Middle frontal gyrus (tissue), 1 donor: ENCODE results near the gene DNAJC1.

Source experiments
- DNase-seq: peaks from one replicate; pipeline ENCODE4 v3.0.0-alpha.2; 2015; ENCODE audit warnings: low spot score; ENCODE audit errors: extremely low spot score

Gene DNAJC1

DNA sequence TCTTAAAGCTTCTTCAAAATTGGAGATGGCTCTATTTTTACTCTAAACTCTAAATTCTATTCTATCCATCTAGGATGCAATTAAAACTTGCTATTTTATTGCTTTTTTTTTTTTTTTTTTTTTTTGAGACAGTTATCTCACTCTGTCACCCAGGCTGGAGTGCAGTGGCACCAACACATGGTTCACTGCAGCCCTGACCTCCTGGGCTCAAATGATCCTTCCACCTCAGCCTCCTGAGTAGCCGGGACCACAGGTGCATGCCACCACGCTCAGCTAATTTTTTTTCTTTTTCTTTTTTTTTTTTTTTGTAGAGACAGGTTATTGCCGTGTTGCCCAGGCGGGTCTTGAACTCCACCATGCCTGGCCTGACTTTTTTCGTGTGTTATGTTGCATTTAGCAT lies 41.2 kb downstream of the DNAJC1 start:
- DNase-seq, result no peak

DNA sequence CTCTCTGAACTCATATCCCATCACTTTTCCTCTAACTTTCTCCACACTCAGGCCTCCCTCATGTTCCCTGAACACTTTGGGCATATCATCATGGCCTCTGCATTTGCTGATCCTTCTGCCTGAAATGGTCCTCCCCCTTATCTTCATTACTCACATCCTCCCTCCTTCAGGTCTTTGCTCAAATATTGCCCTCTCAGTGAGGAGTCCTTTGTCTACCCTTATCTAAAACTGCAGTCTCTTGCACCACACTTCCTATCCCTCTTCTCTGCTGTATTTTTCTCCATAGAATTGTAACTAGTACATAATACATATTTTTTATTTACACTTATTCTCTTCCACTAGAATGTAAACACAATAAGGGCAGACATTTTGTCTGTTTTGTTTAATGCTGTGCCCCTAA lies 41.7 kb downstream of the DNAJC1 start:
- DNase-seq, result no peak

GRCh38 chr10:21959998-21960397 lies 43.5 kb downstream of the DNAJC1 start:
- DNase-seq, result no peak

- no peak for DNase-seq
Measured at GRCh38 chr10:21954690-21955089, 48.8 kb downstream of the DNAJC1 start.

- DNase-seq, result no peak
Measured at GRCh38 chr10:21954132-21954531, 49.4 kb downstream of the DNAJC1 start.

GRCh38 chr10:21953585-21954057 lies 49.9 kb downstream of the DNAJC1 start:
- no peak for DNase-seq

DNA sequence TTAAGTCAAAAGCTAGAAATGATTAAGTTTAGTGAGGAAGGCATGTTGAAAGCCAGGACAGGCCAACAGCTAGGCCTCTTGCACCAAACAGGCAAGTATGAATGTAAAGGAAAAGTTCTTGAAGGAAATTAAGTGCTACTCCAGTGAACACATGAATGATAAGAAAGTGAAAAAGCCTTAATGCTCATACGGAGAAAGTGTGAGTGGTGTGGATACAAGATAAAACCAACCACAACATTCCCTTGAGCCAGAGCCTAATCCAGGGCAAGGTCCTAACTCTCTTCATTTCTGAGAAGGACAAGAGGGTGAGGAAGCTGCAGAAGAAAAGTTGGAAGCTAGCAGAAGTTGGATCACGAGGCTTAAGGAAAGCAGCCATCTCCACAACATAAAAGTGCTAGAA lies 53.0 kb downstream of the DNAJC1 start:
- no peak for DNase-seq

DNA sequence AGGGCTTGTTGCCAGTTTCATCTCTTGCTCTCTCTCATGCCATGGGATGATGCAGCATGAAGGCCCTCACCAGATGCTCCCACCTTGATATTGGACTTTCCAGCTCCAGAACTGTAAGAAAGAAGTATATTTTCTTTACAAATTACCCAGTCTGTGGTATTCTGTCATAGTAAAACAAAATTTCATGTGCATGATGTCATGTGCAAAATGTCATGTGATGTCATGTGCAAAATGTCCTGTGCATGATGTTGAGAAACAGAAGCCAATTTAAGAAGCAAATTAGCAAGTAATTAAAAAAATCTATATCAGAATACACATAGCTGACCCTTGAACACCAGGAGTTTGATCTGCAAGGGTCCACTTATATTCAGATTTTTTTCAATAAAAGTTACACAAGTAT lies 56.6 kb downstream of the DNAJC1 start:
- DNase-seq, result no peak

GRCh38 chr10:21944727-21945386 lies 58.7 kb downstream of the DNAJC1 start:
- DNase-seq, result no peak

DNA sequence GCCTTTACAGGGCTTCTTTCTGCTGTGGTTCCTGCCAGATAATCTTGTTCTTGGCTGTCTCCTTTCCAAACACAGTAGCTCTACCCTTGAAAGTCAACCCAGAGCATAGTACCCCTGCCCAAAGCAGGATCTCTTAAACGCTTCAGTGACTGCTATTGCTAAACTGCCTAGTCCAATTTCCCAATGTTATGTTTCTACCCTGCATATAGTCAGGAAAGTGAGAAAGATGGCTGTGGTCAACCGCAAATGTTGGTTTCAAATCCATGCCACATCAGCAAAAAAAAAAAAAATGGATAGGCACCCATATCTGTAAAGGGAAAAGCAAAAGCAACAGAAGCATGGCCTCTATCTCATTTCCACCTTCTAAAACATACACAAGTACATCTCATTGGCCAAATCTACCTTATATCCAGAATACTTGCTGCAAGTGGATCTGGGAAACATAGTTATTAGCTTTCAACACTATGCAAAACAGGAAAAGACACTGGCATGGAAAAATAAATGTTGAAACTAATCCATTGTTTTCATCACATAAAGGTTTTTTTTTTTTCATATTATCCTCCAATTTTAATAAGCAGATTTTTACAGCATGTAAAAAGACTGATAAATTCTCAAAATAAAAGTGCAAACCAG lies 59.8 kb downstream of the DNAJC1 start:
- DNase-seq, result no peak

- DNase-seq, result no peak
Measured at GRCh38 chr10:21935439-21936023, 68.0 kb downstream of the DNAJC1 start.

- DNase-seq, result no peak
Measured at GRCh38 chr10:21934307-21934706, 69.2 kb downstream of the DNAJC1 start.

DNA sequence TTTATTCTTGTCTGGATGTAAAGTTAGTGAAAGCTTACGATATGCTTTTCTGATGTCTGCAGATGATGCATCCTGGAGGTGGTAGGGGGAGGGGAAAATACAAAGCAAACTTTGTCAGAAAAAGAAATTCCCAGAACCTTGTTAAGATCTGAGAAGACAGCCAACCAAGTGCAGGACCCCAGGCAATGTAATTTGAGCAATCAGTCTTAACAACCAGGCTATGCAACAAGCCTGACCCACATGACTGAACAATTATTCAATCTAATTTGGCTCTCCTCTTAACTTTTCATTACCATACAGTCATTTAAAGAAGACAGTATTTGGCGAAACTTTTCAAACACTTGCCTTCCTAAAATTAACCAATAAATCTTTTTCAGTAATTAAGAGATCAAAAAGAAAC lies 74.5 kb downstream of the DNAJC1 start:
- DNase-seq, result no peak

DNA sequence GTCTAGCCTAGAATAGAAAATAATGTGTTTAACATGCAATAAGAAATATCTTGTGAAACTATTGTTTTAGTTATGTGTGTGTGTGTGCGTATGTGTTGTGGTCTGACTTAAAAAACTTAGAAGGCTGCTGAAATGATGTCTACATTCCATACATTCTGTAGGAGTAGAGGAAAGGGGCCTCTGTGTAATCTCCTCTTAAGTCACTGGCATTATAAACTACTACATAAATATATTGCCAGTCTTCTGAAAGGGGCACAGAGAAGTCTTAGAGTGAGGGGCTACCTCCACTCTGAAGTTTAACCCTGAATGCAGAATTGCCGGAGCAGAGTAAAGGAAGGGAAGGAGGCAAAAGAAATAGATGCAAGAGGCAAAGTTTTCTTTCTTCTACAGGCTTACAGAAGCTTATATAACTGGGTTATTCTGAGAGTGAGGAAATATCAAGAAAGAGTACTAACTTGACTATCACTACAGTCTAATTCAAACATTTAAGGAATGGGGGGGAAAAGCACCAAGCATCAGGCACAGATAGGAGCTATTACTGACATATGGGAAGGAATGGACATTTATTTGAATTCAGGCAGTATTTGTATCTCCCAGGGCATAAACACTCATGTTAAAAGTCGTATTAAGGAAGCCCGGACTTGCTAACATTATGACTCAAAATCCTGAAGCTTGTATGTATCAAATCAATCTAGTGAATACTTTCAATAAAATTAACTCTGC lies 75.7 kb downstream of the DNAJC1 start:
- DNase-seq, result no peak

- no peak for DNase-seq
Measured at GRCh38 chr10:21926949-21927348, 76.6 kb downstream of the DNAJC1 start.

DNA sequence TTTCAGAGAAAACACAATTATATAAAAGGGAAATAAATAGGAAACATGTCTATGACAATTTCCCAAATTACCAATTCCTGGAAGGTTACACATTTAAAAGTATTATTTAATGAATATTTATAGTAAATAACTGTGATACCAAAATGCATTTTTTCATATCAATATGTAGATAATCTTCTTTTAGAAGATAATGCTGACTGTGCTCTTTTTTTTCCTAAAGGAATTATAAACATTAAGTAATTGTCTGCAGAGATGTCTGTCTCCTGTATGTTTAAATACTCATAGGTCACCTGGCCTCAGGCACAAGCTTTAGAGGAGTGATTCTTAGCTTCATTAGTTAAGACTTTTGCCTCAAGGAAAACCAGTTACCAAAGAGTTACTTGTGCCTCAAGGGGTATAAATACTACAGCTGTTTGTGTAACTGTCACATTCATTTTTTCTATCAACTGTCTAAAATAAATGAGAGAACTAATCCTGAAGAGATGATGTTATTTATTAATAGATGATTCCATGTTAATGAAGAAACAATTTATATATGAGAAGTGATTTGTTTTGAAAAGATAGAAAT lies 77.1 kb downstream of the DNAJC1 start:
- DNase-seq, result no peak

DNA sequence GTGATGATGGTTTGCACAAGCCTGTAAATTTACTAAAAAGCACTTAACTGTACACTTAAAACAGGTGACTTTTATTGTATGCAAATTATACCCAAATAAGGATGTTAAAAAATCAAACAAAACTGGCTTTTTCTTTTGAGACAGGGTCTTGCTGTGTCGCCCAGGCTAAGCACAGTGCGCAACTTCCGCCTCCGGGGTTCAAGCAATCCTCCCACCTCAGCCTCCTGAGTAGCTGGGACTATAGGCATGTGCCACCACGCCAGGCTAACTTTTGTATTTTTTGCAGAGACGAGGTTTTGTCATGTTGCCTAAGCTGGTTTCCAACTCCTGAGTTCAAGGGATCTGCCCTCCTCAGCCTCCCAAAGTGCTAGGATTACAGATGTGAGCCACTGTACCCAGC lies 77.7 kb downstream of the DNAJC1 start:
- DNase-seq, result no peak

- DNase-seq, result no peak
Measured at GRCh38 chr10:21924511-21924910, 79.0 kb downstream of the DNAJC1 start.

DNA sequence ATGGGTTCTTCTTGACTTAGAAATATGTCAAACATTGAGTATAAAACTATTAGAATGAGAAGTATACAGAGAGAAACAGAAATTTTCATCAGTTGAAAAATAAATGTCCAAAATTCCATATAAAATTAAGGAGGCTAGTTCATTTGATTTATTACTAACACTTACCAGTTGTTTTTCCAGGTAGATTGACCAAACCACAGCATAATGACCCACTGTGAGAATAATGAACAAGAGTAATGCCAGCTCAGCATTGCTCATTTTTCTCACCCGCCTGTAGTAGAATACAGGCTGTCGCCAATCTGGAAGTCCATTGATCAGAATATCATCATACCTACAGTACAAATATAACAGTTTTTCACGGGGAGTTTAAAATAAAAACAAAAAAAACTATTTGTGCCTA lies 82.9 kb downstream of the DNAJC1 start:
- no peak for DNase-seq

DNA sequence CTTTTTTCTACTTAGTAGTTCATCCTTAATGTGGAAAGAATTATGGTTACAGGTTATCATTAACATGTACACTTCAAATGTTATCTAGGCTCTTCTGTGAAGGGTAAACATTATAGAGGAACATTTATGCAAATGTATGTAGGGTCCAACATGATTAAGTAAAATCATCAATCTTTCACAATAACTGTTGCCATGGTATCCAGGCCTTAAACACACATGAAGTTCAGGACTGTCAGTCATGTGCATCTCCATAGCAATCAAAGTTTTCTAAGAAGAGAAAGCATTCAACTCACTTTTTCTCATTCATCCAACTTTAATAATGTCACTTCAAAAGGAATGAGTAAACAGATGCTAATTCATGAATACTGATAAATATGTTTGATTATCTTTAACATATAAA lies 83.6 kb downstream of the DNAJC1 start:
- no peak for DNase-seq

GRCh38 chr10:21919117-21919516 lies 84.4 kb downstream of the DNAJC1 start:
- DNase-seq, result no peak

GRCh38 chr10:21912625-21913024 lies 90.9 kb downstream of the DNAJC1 start:
- DNase-seq, result no peak
